Measurements from ENCODE around the gene TMEM132C. TPM values are rescaled to one million over a fixed set of nuclear protein-coding genes. Genes with fewer than 3 reads are reported as not detected.
A peak's percentile ranks its signal among the peaks of the same experiment; 100 is the strongest.

The TMEM132C gene
- total and polyA plus RNA-seq, 12 donors = 0.79 to 2.9 (median 1.7) TPM

DNA sequence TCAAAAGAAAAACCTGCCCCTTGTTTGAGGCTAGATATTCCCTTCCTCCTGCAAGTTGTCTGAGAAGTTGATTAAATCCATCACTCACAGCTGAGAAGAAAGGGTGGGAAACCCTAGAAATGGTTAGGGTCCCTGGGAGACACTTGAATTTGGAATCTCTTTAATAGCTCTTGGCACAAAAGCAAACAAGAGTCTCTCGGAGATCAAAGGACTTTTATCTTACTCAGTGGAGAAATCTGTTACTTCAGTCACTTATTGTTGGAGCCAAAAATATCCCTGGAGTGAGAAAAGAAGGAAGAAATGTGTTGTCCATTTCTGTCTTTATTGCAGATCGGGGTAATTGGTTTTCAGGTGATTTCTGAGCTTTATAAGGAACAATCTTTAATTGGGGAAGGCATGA is 47.0 kb downstream of the TMEM132C start:
- TF ChIP-seq, protein P1, sequence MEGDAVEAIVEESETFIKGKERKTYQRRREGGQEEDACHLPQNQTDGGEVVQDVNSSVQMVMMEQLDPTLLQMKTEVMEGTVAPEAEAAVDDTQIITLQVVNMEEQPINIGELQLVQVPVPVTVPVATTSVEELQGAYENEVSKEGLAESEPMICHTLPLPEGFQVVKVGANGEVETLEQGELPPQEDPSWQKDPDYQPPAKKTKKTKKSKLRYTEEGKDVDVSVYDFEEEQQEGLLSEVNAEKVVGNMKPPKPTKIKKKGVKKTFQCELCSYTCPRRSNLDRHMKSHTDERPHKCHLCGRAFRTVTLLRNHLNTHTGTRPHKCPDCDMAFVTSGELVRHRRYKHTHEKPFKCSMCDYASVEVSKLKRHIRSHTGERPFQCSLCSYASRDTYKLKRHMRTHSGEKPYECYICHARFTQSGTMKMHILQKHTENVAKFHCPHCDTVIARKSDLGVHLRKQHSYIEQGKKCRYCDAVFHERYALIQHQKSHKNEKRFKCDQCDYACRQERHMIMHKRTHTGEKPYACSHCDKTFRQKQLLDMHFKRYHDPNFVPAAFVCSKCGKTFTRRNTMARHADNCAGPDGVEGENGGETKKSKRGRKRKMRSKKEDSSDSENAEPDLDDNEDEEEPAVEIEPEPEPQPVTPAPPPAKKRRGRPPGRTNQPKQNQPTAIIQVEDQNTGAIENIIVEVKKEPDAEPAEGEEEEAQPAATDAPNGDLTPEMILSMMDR (IDR thresholded peaks at IDR 0.05) = no peak
- no peaks in the 10 kb centered on the region for H3K36me3 ChIP-seq
- ATAC-seq (no peak), DNase-seq (no peak)
- H3K27ac ChIP-seq = no peak overlapping the region
- peaks cover 0 to 5% (median 0%) of the 10 kb centered on the region in 11 donors for H3K9me3 ChIP-seq
- H3K4me1 ChIP-seq = peaks cover 0 to 25% (median 0%) of the 10 kb centered on the region in 9 donors
- H3K4me3 ChIP-seq = no peak overlapping the region
- WGBS, 2 donors = 9 to 20% methylated on average over 2 of the region's 2 CpGs
- intact Hi-C loops (cut with DNase I) = loop anchor here in 1 of 10 donors (10.0 kb wide), 1 partner anchor 49 kb away; the partner anchor contains the start of gene TMEM132C
- peaks cover 0 to 18% (median 3%) of the 10 kb centered on the region in 7 donors for H3K27me3 ChIP-seq

DNA sequence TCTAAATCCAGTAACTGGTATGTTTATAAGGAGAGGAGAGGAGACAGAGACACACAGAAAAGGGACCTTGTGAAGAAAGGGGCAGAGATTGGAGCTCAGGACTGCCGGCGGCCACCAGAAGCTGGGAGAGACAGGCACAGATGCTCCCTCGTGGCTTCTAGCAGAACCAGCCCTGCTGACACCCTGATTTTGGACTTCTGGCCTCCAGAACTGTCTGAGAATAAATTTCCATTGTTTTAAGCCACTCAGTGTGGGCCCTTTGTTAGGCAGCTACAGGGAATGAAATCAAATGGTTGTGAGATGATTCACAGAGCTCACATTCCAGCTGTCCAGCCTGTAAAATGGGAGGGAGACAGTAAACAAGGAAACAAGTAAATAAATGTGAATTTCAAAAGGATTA is 47.6 kb downstream of the TMEM132C start:
- no peaks in the 10 kb centered on the region for H3K36me3 ChIP-seq
- TF ChIP-seq, protein P1 (IDR thresholded peaks at IDR 0.05) = no peak
- DNase-seq = no peak
- intact Hi-C loops (cut with DNase I) = loop anchor here in 1 of 10 donors (10.0 kb wide), 1 partner anchor 50 kb away; the partner anchor contains the start of gene TMEM132C
- no peak overlapping the region for H3K27ac ChIP-seq
- H3K9me3 ChIP-seq = peaks cover 0 to 5% (median 0%) of the 10 kb centered on the region in 11 donors
- ATAC-seq = no peak
- peaks cover 0 to 25% (median 0%) of the 10 kb centered on the region in 9 donors for H3K4me1 ChIP-seq
- H3K27me3 ChIP-seq = peaks cover 0 to 18% (median 3%) of the 10 kb centered on the region in 7 donors
- 72 to 74% methylated on average over 3 of the region's 3 CpGs for WGBS, 2 donors
- no peak overlapping the region for H3K4me3 ChIP-seq

DNA sequence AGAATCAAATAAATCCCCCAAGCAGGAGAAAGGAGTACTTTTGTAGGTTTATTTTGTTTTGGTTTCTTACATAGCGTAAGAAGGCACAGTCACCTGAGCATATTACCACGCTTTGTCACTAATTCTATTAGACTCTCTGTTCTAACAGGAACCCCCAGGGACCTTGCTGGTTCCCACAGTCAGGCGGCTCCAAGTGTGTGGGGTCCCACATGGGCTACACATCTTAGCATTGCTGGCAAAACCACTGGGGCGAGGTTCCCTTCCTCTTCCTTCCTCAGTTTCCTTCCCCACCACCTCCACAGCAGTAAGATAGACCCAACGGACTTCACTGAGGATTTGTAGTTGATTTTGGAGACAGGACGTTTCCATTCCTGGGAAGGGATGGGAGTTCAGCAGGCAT is 49.1 kb downstream of the TMEM132C start:
- 46 to 63% methylated on average over 6 of the region's 6 CpGs for WGBS, 2 donors
- Histone ChIP-seq H3K36me3 (no peaks in the 10 kb centered on the region), H3K9me3 (peaks cover 0 to 5% (median 0%) of the 10 kb centered on the region in 11 donors), H3K4me1 (peaks cover 0 to 25% (median 0%) of the 10 kb centered on the region in 9 donors), H3K27ac (peak overlapping the region in 2 of 10 donors; percentile 32 to 33), H3K4me3 (no peak overlapping the region), H3K27me3 (peaks cover 0 to 12% (median 3%) of the 10 kb centered on the region in 7 donors)
- TF ChIP-seq, protein P1 (IDR thresholded peaks at IDR 0.05) = no peak
- DNase-seq (no peak), ATAC-seq (peak in 2 of 8 donors; percentile 27 to 31)
- intact Hi-C loops (cut with DNase I) = loop anchor here in 1 of 10 donors (10.0 kb wide), 1 partner anchor 51 kb away; the partner anchor contains the start of gene TMEM132C

DNA sequence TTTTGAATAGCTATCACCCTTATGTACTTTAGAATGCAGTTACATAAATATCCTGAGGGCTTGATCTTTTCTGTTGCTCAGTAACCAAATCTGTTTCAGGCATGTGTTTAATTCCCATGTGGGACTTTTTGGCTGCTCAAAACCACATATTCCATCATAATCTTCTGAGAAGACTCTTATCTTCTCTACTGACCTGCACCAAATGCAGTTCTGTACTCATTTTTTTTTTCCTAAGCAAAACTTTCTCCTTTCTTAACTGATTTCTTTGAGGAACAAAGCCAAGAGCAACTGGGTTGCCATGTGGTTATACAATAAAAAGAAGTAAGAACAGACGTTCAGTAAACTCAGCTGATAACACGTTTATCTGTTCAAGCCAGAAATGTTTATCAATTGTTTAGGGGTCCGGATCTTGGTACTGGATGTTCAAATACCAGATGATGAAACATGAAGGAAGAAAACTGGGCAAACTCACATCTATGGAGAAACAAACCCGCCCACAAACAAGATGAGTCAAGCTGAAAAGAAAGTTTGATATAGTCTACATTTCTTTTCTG is 50.1 kb downstream of the TMEM132C start:
- H3K27ac ChIP-seq = peak overlapping the region in 5 of 10 donors; percentile 22 to 59 (median 47)
- WGBS, 2 donors = 24 to 45% methylated on average over 4 of the region's 4 CpGs
- intact Hi-C loops (cut with DNase I) = loop anchor here in 1 of 10 donors (10.0 kb wide), 1 partner anchor 52 kb away; the partner anchor contains the start of gene TMEM132C

More for the DNA sequence above, 50.1 kb downstream of the TMEM132C start:
- no peaks in the 10 kb centered on the region for H3K36me3 ChIP-seq
- TF ChIP-seq, protein P1 (IDR thresholded peaks at IDR 0.05) = no peak
- DNase-seq (peak in 1 of 2 donors; percentile 21), ATAC-seq (peak in 7 of 8 donors; percentile 27 to 76 (median 68))
- H3K4me1 ChIP-seq = peaks cover 0 to 25% (median 0%) of the 10 kb centered on the region in 9 donors
- H3K27me3 ChIP-seq = peaks cover 0 to 9% (median 3%) of the 10 kb centered on the region in 7 donors
- H3K9me3 ChIP-seq = peaks cover 0 to 14% (median under 1%) of the 10 kb centered on the region in 11 donors
- no peak overlapping the region for H3K4me3 ChIP-seq

Data from heart right ventricle (tissue), 16 donors.